NT2/D1 (cell line): Measurements from ENCODE around the gene DRG2.

Experiments
- SUZ12 ChIP-seq: IDR thresholded peaks from 2 replicates; pipeline ENCODE4 v1.6.1; 2011; ENCODE audit not compliant: insufficient read length, insufficient read depth; ENCODE audit errors: extremely low read depth
- YY1 ChIP-seq: IDR thresholded peaks from 2 replicates; pipeline ENCODE4 v1.6.1; 2011; ENCODE audit not compliant: insufficient read length, insufficient read depth
- ZNF274 ChIP-seq: IDR thresholded peaks from 2 replicates; pipeline ENCODE4 v1.6.1; 2011; ENCODE audit warnings: mild to moderate bottlenecking, low read depth, low read length

- TF ChIP-seq YY1 (no peak), SUZ12 (no peak), ZNF274 (no peak)
Observed at GRCh38 chr17:18129041-18129502, 41.3 kb downstream of the DRG2 start.
